Neural progenitor cell (in vitro differentiated cells): ENCODE results near the gene P2RX7. TPM values are rescaled to one million over a fixed set of nuclear protein-coding genes. Genes with fewer than 3 reads are reported as not detected.
"Not testable (repeated sequence)": the region's sequence is repeated elsewhere in the genome, so short reads cannot be mapped to it uniquely, and the experiment has no call there.

Experiments used
- DNase-seq: peaks from one replicate; pipeline ENCODE4 v3.0.0-alpha.2; 2016; ENCODE audit warnings: low spot score
- H2AFZ ChIP-seq: fragments of 200-600 bp; sonication (generic); replicated peaks from 2 replicates; pipeline ENCODE4 v1.6.1; 2016; ENCODE audit warnings: antibody characterized with exemption
- H3F3A ChIP-seq: fragments of 200-600 bp; sonication (generic); 2 replicates; pipeline ENCODE4 v1.6.1; 2016; ENCODE audit warnings: antibody characterized with exemption, low read depth
- H3K27ac ChIP-seq: fragments of 200-600 bp; sonication (generic); 2 replicates; pipeline ENCODE4 v1.5.1; 2016; ENCODE audit warnings: mild to moderate bottlenecking
- H3K27me3 ChIP-seq: fragments of 200-600 bp; sonication (generic); 2 replicates; pipeline ENCODE4 v1.6.1; 2016; ENCODE audit warnings: mild to moderate bottlenecking, moderate library complexity
- H3K36me3 ChIP-seq: fragments of 200-600 bp; sonication (generic); 2 replicates; pipeline ENCODE4 v1.5.1; 2016
- H3K4me1 ChIP-seq: fragments of 200-600 bp; sonication (generic); 2 replicates; pipeline ENCODE4 v1.6.1; 2016; ENCODE audit warnings: mixed run types
- H3K4me2 ChIP-seq: fragments of 200-600 bp; sonication (generic); 2 replicates; pipeline ENCODE4 v1.6.1; 2016
- H3K4me3 ChIP-seq: fragments of 200-600 bp; sonication (generic); 2 replicates; pipeline ENCODE4 v1.5.1; 2016
- H3K79me2 ChIP-seq: fragments of 200-600 bp; sonication (generic); 2 replicates; pipeline ENCODE4 v1.6.1; 2016; ENCODE audit warnings: low read depth
- H3K9ac ChIP-seq: fragments of 200-600 bp; sonication (generic); 2 replicates; pipeline ENCODE4 v1.6.1; 2016
- H3K9me3 ChIP-seq: fragments of 200-600 bp; sonication (generic); 2 replicates; pipeline ENCODE4 v1.5.1; 2016; ENCODE audit warnings: low read depth
- H4K20me1 ChIP-seq: fragments of 200-600 bp; sonication (generic); 2 replicates; pipeline ENCODE4 v1.6.1; 2016; ENCODE audit warnings: low read depth
- H3K27ac Mint-ChIP-seq: 3 replicates; pipeline ENCODE4 v1.8.0; 2021; ENCODE audit warnings: mixed read lengths
- H3K27me3 Mint-ChIP-seq: 2 replicates; pipeline ENCODE4 v1.8.0; 2022; ENCODE audit warnings: low read depth, mild to moderate bottlenecking, inconsistent platforms, moderate library complexity, mixed read lengths; ENCODE audit not compliant: insufficient read depth
- H3K36me3 Mint-ChIP-seq: 3 replicates; pipeline ENCODE4 v1.8.0; 2021; ENCODE audit warnings: mixed read lengths
- H3K4me1 Mint-ChIP-seq: 3 replicates; pipeline ENCODE4 v1.8.0; 2021; ENCODE audit warnings: mixed read lengths
- H3K4me3 Mint-ChIP-seq: 3 replicates; pipeline ENCODE4 v1.8.0; 2021; ENCODE audit warnings: mild to moderate bottlenecking, moderate library complexity, mixed read lengths
- H3K9me3 Mint-ChIP-seq: 3 replicates; pipeline ENCODE4 v1.8.0; 2020; ENCODE audit warnings: mixed read lengths
- CTCF ChIP-seq: fragments of 200-600 bp; sonication (generic); IDR thresholded peaks from 2 replicates; pipeline ENCODE4 v1.5.1; 2017; ENCODE audit warnings: antibody characterized with exemption, mild to moderate bottlenecking
- EZH2 ChIP-seq: fragments of 200-600 bp; sonication (generic); IDR thresholded peaks from 2 replicates; pipeline ENCODE4 v1.6.1; 2017; ENCODE audit warnings: antibody characterized with exemption, mild to moderate bottlenecking, moderate library complexity
- EZH2phosphoT487 ChIP-seq: fragments of 200-600 bp; sonication (generic); IDR thresholded peaks from 2 replicates; pipeline ENCODE4 v1.6.1; 2017; ENCODE audit warnings: antibody characterized with exemption
- total RNA-seq: library from RNA; depleted of rRNA; stranded (reverse); fragments of >200 nt; gene quantifications from 2 replicates; pipeline ENCODE4 v1.2.3, GENCODE V29; 2015; ENCODE audit warnings: low replicate concordance

Gene P2RX7
- total RNA-seq, 1 donor from 2014 or later = 0.71 TPM

- Mint-ChIP-seq H3K36me3 (peaks cover 1% of the 10 kb centered on the region), H3K9me3 (no peaks in the 10 kb centered on the region), H3K27ac (no peak overlapping the region), H3K4me3 (no peak overlapping the region), H3K27me3 (peaks cover 4% of the 10 kb centered on the region), H3K4me1 (peaks cover 3% of the 10 kb centered on the region)
- TF ChIP-seq CTCF (peak; percentile 30), EZH2phosphoT487 (no peak), EZH2 (no peak)
- no peak overlapping the region for H3K4me2 ChIP-seq
- H3K27me3 ChIP-seq = no peaks in the 10 kb centered on the region
- no peak overlapping the region for H2AFZ ChIP-seq
- H3K9ac ChIP-seq = no peak overlapping the region
- no peaks in the 10 kb centered on the region for H3K79me2 ChIP-seq
- no peaks in the 10 kb centered on the region for H3K4me1 ChIP-seq
- no peaks in the 10 kb centered on the region for H3F3A ChIP-seq
- no peaks in the 10 kb centered on the region for H4K20me1 ChIP-seq
- no peaks in the 10 kb centered on the region for H3K36me3 ChIP-seq
- no peak overlapping the region for H3K27ac ChIP-seq
- no peak for DNase-seq
- no peaks in the 10 kb centered on the region for H3K9me3 ChIP-seq
- no peak overlapping the region for H3K4me3 ChIP-seq
Measured at GRCh38 chr12:121223292-121224285, 90.9 kb downstream of the P2RX7 start.

DNA sequence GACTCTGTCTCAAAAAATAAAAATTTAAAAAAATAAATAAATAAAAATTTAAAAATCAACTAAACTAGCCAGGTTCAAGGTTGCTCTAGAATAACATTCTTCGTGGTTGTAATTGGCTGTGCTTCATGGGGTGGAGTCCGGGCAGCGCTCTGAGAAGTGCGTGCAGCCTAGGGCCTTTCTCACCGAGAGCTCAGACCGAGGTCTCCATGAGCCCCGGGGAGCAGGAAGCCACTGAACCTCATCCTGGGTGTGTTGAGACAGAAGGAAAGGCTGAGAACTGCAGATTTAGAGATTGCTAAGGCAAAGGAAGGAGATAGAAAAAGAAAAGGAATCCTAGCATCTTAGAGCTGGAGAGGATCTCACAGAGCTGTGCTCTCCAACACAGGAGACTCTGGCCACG is 91.9 kb downstream of the P2RX7 start:
- Histone ChIP-seq H3F3A (no peaks in the 10 kb centered on the region), H3K4me1 (no peaks in the 10 kb centered on the region), H3K9me3 (no peaks in the 10 kb centered on the region), H3K27me3 (no peaks in the 10 kb centered on the region), H3K36me3 (no peaks in the 10 kb centered on the region), H3K4me2 (no peak overlapping the region), H3K27ac (no peak overlapping the region), H2AFZ (no peak overlapping the region), H3K79me2 (no peaks in the 10 kb centered on the region), H3K4me3 (no peak overlapping the region), H3K9ac (no peak overlapping the region), H4K20me1 (no peaks in the 10 kb centered on the region)
- TF ChIP-seq EZH2phosphoT487 (no peak), CTCF (no peak), EZH2 (no peak)
- Mint-ChIP-seq H3K36me3 (peaks cover under 1% of the 10 kb centered on the region), H3K4me3 (no peak overlapping the region), H3K9me3 (no peaks in the 10 kb centered on the region), H3K4me1 (peaks cover 3% of the 10 kb centered on the region), H3K27ac (no peak overlapping the region), H3K27me3 (peaks cover 5% of the 10 kb centered on the region)
- DNase-seq = no peak

- Histone ChIP-seq H3K27me3 (no peaks in the 10 kb centered on the region), H2AFZ (no peak overlapping the region), H3F3A (peaks cover 3% of the 10 kb centered on the region), H3K4me1 (no peaks in the 10 kb centered on the region), H3K4me3 (no peak overlapping the region), H3K4me2 (no peak overlapping the region), H3K79me2 (no peaks in the 10 kb centered on the region), H4K20me1 (no peaks in the 10 kb centered on the region), H3K27ac (no peak overlapping the region), H3K36me3 (no peaks in the 10 kb centered on the region), H3K9ac (no peak overlapping the region), H3K9me3 (no peaks in the 10 kb centered on the region)
- Mint-ChIP-seq H3K27ac (no peak overlapping the region), H3K36me3 (peaks cover 3% of the 10 kb centered on the region), H3K4me3 (no peak overlapping the region), H3K27me3 (peaks cover 5% of the 10 kb centered on the region), H3K9me3 (no peaks in the 10 kb centered on the region), H3K4me1 (peaks cover 3% of the 10 kb centered on the region)
- no peak for DNase-seq
- TF ChIP-seq EZH2 (no peak), EZH2phosphoT487 (no peak), CTCF (no peak)
Measured at GRCh38 chr12:121226399-121226798, 93.7 kb downstream of the P2RX7 start.

DNA sequence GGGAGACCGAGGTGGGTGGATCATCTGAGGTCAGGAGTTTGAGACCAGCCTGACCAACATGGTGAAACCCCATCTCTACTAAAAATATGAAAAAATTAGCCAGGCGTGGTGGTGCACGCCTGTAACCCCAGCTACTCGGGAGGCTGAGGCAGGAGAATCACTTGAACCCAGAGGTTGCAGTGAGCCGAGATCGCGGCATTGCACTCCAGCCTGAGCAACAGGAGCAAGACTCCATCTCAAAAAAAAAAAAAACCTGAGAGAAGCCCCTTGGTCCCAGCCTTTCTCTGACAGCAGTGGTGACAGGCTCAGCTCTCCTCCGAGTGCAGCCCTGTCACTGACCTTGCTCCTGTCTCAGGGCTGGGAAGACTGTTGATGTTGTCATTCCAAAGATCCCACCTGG is 94.2 kb downstream of the P2RX7 start:
- not testable (repeated sequence) for H2AFZ ChIP-seq, H3K27ac ChIP-seq, H3K36me3 Mint-ChIP-seq, H3K36me3 ChIP-seq, H4K20me1 ChIP-seq, H3K27me3 Mint-ChIP-seq, H3K9me3 Mint-ChIP-seq, DNase-seq, H3K9me3 ChIP-seq, H3K4me1 Mint-ChIP-seq, H3K9ac ChIP-seq, H3K4me3 ChIP-seq, H3K27ac Mint-ChIP-seq, H3K4me3 Mint-ChIP-seq, H3K79me2 ChIP-seq, H3K4me1 ChIP-seq, H3F3A ChIP-seq, H3K27me3 ChIP-seq, H3K4me2 ChIP-seq
